Keratinocyte (primary cell): ENCODE results near the gene RNH1. TPM values are rescaled to one million over a fixed set of nuclear protein-coding genes. Genes with fewer than 3 reads are reported as not detected.
A peak's percentile ranks its signal among the peaks of the same experiment; 100 is the strongest.

Source experiments
- DNase-seq: peaks from one replicate; pipeline ENCODE4 v3.0.0-alpha.2; 2011; ENCODE audit warnings: low read depth, missing footprints, low spot score
- FAIRE-seq: peaks from 2 replicates; lab custom pipeline; 2011; peaks lifted over from hg19 to GRCh38; lab: Jason Lieb, UNC
- H2AFZ ChIP-seq: 2 replicates; pipeline ENCODE4 v1.6.0; 2012; ENCODE audit warnings: low read length, control low read depth, inconsistent platforms; ENCODE audit not compliant: control insufficient read depth
- H3K27ac ChIP-seq: 2 replicates; pipeline ENCODE4 v1.5.1; 2011; ENCODE audit warnings: low read length; ENCODE audit not compliant: control insufficient read depth, insufficient read depth
- H3K27me3 ChIP-seq: 3 replicates; pipeline ENCODE4 v1.6.0; 2011; ENCODE audit warnings: low read length; ENCODE audit not compliant: control insufficient read depth, insufficient read depth; ENCODE audit errors: extremely low read depth
- H3K36me3 ChIP-seq, 2 experiments: 2 replicates in 1 of 2; 3 replicates in 1 of 2; pipeline ENCODE4 v1.5.1; 2011; ENCODE audit warnings: low read length in 2 of 2, mild to moderate bottlenecking in 1 of 2; ENCODE audit not compliant: control insufficient read depth in 2 of 2, insufficient read depth in 2 of 2; ENCODE audit errors: extremely low read depth in 1 of 2
- H3K4me1 ChIP-seq: 3 replicates; pipeline ENCODE4 v1.5.1; 2011; ENCODE audit warnings: low read length; ENCODE audit not compliant: control insufficient read depth, insufficient read depth; ENCODE audit errors: extremely low read depth
- H3K4me2 ChIP-seq: 3 replicates; pipeline ENCODE4 v1.6.0; 2011; ENCODE audit warnings: low read depth, low read length; ENCODE audit not compliant: control insufficient read depth, insufficient read depth; ENCODE audit errors: extremely low read depth
- H3K4me3 ChIP-seq, 3 experiments: fragments of 200-600 bp in 1 of 3; sonication (generic) in 1 of 3; 2 replicates in 2 of 3; 3 replicates in 1 of 3; pipeline ENCODE4 v1.5.1; 2011 to 2016; ENCODE audit warnings: low read length in 3 of 3, mild to moderate bottlenecking in 3 of 3, control low read depth in 2 of 3, inconsistent platforms in 1 of 3, low read depth in 1 of 3, mixed read lengths in 1 of 3, mixed run types in 1 of 3, moderate library complexity in 1 of 3; ENCODE audit not compliant: control insufficient read depth in 2 of 3, insufficient read depth in 2 of 3; ENCODE audit errors: extremely low read depth in 1 of 3
- H3K79me2 ChIP-seq: 2 replicates; pipeline ENCODE4 v1.6.0; 2012; ENCODE audit warnings: low read length; ENCODE audit not compliant: control insufficient read depth, insufficient read depth
- H3K9ac ChIP-seq: 3 replicates; pipeline ENCODE4 v1.6.0; 2011; ENCODE audit warnings: low read length; ENCODE audit not compliant: control insufficient read depth, insufficient read depth; ENCODE audit errors: extremely low read depth
- H3K9me1 ChIP-seq: 3 replicates; pipeline ENCODE4 v1.6.0; 2011; ENCODE audit warnings: low read length; ENCODE audit not compliant: control insufficient read depth, insufficient read depth; ENCODE audit errors: extremely low read depth
- H3K9me3 ChIP-seq: 2 replicates; pipeline ENCODE4 v1.5.1; 2012; ENCODE audit warnings: low read depth, low read length; ENCODE audit not compliant: control insufficient read depth
- H4K20me1 ChIP-seq: 3 replicates; pipeline ENCODE4 v1.6.0; 2011; ENCODE audit warnings: low read length; ENCODE audit not compliant: control insufficient read depth, insufficient read depth; ENCODE audit errors: extremely low read depth
- CTCF ChIP-seq, 3 experiments: IDR thresholded peaks in 1 of 3; conservative IDR thresholded peaks in 1 of 3; optimal IDR thresholded peaks in 1 of 3; 2 replicates in 2 of 3; 3 replicates in 1 of 3; pipeline versions ENCODE3 to v1.5.1; 2011; ENCODE audit warnings: low read length in 3 of 3, mild to moderate bottlenecking in 3 of 3, moderate library complexity in 2 of 3, control low read depth in 1 of 3, inconsistent platforms in 1 of 3; ENCODE audit not compliant: insufficient read depth in 2 of 3; ENCODE audit errors: extremely low read depth in 1 of 3
- EZH2 ChIP-seq: IDR thresholded peaks from one replicate; pipeline ENCODE4 v1.6.1; 2012; ENCODE audit warnings: inconsistent platforms, mild to moderate bottlenecking, low read length, moderate library complexity
- dilution Hi-C: fragments of 300-500 bp; cut with MboI; formaldehyde crosslinking; loops from one replicate; pipeline ENCODE4 v1.7.0; 2020; ENCODE audit warnings: low sequenced_read_pairs; ENCODE audit not compliant: extremely low pct_ligation_motif_present
- polyA plus RNA-seq, 5 experiments: library from polyadenylated mRNA; depleted of rRNA in 3 of 5; stranded (reverse) in 3 of 5; stranded (forward) in 1 of 5; unstranded in 1 of 5; fragments of >200 nt; gene quantifications; 1 replicate in 1 of 5; 2 replicates in 3 of 5; 3 replicates in 1 of 5; pipeline versions ENCODE4 v1.2.1 to v1.2.3, GENCODE V29; 2011 to 2012; ENCODE audit warnings: missing spikeins in 2 of 5, low read depth in 1 of 5, low replicate concordance in 1 of 5

Gene RNH1
- polyA plus RNA-seq, 1 donor (not counting 4 experiments of a cell fraction or from before 2014, with no cell fraction given) = 92.0 TPM

DNA sequence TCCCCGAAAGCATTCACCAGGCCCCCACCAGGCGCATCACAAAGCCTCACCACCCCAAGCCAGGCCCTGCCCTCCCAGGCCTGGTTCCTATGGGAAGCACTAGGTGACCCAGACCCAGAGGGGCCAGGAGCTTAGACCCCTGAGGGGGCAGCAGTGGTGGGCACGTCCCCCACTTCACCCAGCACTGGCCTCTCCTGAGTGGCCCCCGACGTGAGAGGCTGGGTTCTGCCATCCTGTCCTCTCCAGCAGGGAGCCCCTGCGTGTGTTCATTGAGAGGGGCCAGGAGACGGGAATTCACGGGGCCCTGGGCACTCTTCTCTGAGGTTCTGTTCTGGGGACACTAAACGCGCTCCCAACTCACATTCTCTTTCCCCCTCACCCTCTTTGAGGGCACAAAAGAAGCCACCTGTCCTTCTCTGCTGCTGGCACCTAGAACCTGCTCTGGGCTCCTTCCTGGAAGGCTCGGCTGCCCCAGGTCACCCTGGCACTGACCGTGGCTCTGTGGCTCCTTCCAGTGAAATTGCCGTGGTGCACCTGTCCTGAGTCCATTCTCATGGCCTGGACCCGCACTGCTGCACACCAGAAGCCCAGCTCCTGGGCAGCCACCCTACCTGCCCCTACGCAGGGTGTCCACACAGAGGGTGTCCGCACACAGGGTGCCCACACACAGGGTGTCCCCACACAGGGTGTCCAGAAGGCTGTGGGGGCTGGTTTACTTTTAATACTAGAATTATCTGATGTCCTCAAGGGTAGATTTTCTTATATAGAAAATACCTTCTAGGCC is 44.7 kb downstream of the RNH1 start:
- Histone ChIP-seq H3K4me1 (peaks cover 30% of the 10 kb centered on the region), H3K9ac (no peak overlapping the region), H3K9me1 (no peaks in the 10 kb centered on the region), H2AFZ (no peak overlapping the region), H3K27me3 (no peaks in the 10 kb centered on the region), H3K4me2 (no peak overlapping the region), H3K79me2 (peaks cover 37% of the 10 kb centered on the region), H3K27ac (no peak overlapping the region), H3K36me3 (peaks cover 6 to 16% of the 10 kb centered on the region in 2 experiments), H3K9me3 (no peaks in the 10 kb centered on the region), H3K4me3 (no peak overlapping the region), H4K20me1 (no peaks in the 10 kb centered on the region)
- FAIRE-seq (no peak), DNase-seq (no peak)
- no peak for TF ChIP-seq EZH2
- TF ChIP-seq CTCF (optimal IDR thresholded peaks at IDR 0.05 in 1 of 3, IDR thresholded peaks at IDR 0.05 in 1 of 3, conservative IDR thresholded peaks at IDR 0.05 in 1 of 3; ENCODE audit: extremely low read depth in 1 of 3, insufficient read depth in 2 of 3, low read length in 3 of 3) = no peak
- dilution Hi-C loops = no loop called here

DNA sequence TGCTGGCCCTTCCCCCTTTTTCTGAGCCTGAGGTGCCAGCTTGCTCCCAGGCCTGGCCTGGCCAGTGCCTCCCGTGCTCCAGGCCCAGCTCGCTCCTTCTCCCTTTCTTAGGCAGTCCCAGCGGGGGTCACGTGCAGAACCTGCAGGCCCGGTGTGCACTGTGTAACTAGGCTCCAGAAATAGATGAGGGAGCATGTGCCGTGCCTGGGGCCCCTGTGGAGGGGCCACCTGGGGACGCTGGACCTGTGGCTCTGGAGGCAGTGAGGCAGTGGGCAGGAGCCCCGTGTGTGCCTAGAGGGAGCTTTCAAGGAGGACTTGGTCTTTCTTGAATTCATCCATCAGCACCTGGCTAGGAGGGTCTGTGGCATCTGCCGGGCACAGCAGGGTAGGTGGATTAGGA is 45.4 kb downstream of the RNH1 start:
- Histone ChIP-seq H3K4me3 (no peak overlapping the region), H3K9me3 (no peaks in the 10 kb centered on the region), H2AFZ (no peak overlapping the region), H3K27me3 (no peaks in the 10 kb centered on the region), H3K79me2 (peaks cover 41% of the 10 kb centered on the region), H3K36me3 (peaks cover 7 to 21% of the 10 kb centered on the region in 2 experiments), H3K4me2 (peak overlapping the region; percentile 94), H3K4me1 (peaks cover 30% of the 10 kb centered on the region), H3K9me1 (no peaks in the 10 kb centered on the region), H3K9ac (peak overlapping the region; percentile 89), H4K20me1 (no peaks in the 10 kb centered on the region), H3K27ac (peak overlapping the region; percentile 97)
- dilution Hi-C loops = no loop called here
- no peak for TF ChIP-seq EZH2
- TF ChIP-seq CTCF (optimal IDR thresholded peaks at IDR 0.05 in 1 of 3, IDR thresholded peaks at IDR 0.05 in 1 of 3, conservative IDR thresholded peaks at IDR 0.05 in 1 of 3; ENCODE audit: extremely low read depth in 1 of 3, insufficient read depth in 2 of 3, low read length in 3 of 3) = no peak
- FAIRE-seq (no peak), DNase-seq (no peak)
